Loucy (cell line): ENCODE measurements around the gene DUSP7.

Experiments
- H2AFZ ChIP-seq: fragments of 200-600 bp; sonication (generic); 2 replicates; pipeline ENCODE4 v1.6.0; 2016; ENCODE audit warnings: antibody characterized with exemption, mild to moderate bottlenecking, low read length, moderate library complexity
- H3F3A ChIP-seq: fragments of 200-600 bp; 2 replicates; pipeline ENCODE4 v1.6.0; 2016; ENCODE audit warnings: antibody characterized with exemption, low read depth, mild to moderate bottlenecking
- H3K27me3 ChIP-seq: fragments of 200-600 bp; sonication (generic); 2 replicates; pipeline ENCODE4 v1.6.1; 2014; ENCODE audit warnings: low read length, mild to moderate bottlenecking; ENCODE audit not compliant: insufficient read depth, poor library complexity, severe bottlenecking
- H3K36me3 ChIP-seq: fragments of 200-600 bp; sonication (generic); 2 replicates; pipeline ENCODE4 v1.6.1; 2016; ENCODE audit warnings: low read length; ENCODE audit not compliant: insufficient read depth
- H3K4me1 ChIP-seq: fragments of 200-600 bp; sonication (generic); 2 replicates; pipeline ENCODE4 v1.5.1; 2014; ENCODE audit warnings: low read length, mild to moderate bottlenecking; ENCODE audit not compliant: insufficient read depth, poor library complexity, severe bottlenecking
- H3K4me2 ChIP-seq: fragments of 200-600 bp; sonication (generic); 2 replicates; pipeline ENCODE4 v1.6.0; 2014; ENCODE audit warnings: antibody characterized with exemption, low read length, low read depth, mild to moderate bottlenecking; ENCODE audit not compliant: poor library complexity, severe bottlenecking
- H3K4me3 ChIP-seq: fragments of 200-600 bp; sonication (generic); 2 replicates; pipeline ENCODE4 v1.5.1; 2014; ENCODE audit warnings: low read length, mild to moderate bottlenecking, mixed read lengths; ENCODE audit not compliant: poor library complexity, severe bottlenecking
- H3K79me2 ChIP-seq: fragments of 200-600 bp; sonication (generic); 2 replicates; pipeline ENCODE4 v1.6.1; 2014; ENCODE audit warnings: low read length; ENCODE audit not compliant: insufficient read depth
- H3K9ac ChIP-seq: fragments of 200-600 bp; sonication (generic); 2 replicates; pipeline ENCODE4 v1.6.0; 2014; ENCODE audit warnings: mild to moderate bottlenecking, low read depth, low read length, moderate library complexity; ENCODE audit not compliant: poor library complexity, severe bottlenecking
- H3K9me2 ChIP-seq: fragments of 200-600 bp; sonication (generic); replicated peaks from 2 replicates; pipeline ENCODE4 v1.6.1; 2016; ENCODE audit warnings: low read depth, low read length, mixed read lengths
- H3K9me3 ChIP-seq: fragments of 200-600 bp; sonication (generic); 2 replicates; pipeline ENCODE4 v1.6.1; 2014; ENCODE audit warnings: mild to moderate bottlenecking, antibody characterized with exemption, low read length, low read depth; ENCODE audit not compliant: insufficient read depth
- H4K20me1 ChIP-seq: fragments of 200-600 bp; sonication (generic); 2 replicates; pipeline ENCODE4 v1.6.0; 2014; ENCODE audit warnings: antibody characterized with exemption, low read length, mild to moderate bottlenecking; ENCODE audit not compliant: insufficient read depth, poor library complexity, severe bottlenecking
- EZH2phosphoT487 ChIP-seq: fragments of 200-600 bp; IDR thresholded peaks from 2 replicates; pipeline ENCODE4 v1.6.1; 2018; ENCODE audit warnings: antibody characterized with exemption, mild to moderate bottlenecking, moderate library complexity, borderline replicate concordance
- TF ChIP-seq, protein P1 (sequence below): fragments of 200-600 bp; sonication (generic); conservative IDR thresholded peaks from 2 replicates; pipeline ENCODE4 v1.5.1; 2014; ENCODE audit warnings: mild to moderate bottlenecking, antibody characterized with exemption, low read length

Gene DUSP7

DNA sequence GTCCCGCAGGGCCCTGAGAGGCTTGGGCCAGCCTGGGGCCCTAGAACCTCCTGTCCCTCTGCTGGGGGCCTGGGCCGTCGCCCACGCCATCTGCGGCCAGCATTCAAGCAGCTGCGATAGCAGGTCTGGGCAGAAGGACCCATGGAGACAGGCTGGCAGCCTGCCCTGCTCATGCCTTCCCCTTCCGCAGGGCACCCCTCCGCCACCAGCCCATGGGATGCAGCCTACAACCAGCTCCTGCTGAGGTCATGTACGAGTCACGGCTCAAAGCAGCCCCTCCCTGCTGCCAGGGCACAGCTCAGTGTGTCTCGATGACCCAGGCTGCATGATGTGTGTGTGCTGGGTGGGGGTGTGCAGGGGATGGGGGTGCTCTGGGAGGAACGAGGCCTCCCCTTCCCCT lies 27.8 kb downstream of the DUSP7 start:
- Histone ChIP-seq H3F3A (no peaks in the 10 kb centered on the region), H3K79me2 (no peaks in the 10 kb centered on the region), H3K36me3 (no peaks in the 10 kb centered on the region), H3K4me1 (peaks cover 4% of the 10 kb centered on the region), H3K4me2 (no peak overlapping the region), H3K4me3 (no peak overlapping the region), H2AFZ (no peak overlapping the region), H4K20me1 (no peaks in the 10 kb centered on the region), H3K9ac (no peak overlapping the region), H3K27me3 (no peaks in the 10 kb centered on the region), H3K9me2 (no peaks in the 10 kb centered on the region), H3K9me3 (no peaks in the 10 kb centered on the region)
- TF ChIP-seq EZH2phosphoT487: no peak
- TF ChIP-seq, protein P1, sequence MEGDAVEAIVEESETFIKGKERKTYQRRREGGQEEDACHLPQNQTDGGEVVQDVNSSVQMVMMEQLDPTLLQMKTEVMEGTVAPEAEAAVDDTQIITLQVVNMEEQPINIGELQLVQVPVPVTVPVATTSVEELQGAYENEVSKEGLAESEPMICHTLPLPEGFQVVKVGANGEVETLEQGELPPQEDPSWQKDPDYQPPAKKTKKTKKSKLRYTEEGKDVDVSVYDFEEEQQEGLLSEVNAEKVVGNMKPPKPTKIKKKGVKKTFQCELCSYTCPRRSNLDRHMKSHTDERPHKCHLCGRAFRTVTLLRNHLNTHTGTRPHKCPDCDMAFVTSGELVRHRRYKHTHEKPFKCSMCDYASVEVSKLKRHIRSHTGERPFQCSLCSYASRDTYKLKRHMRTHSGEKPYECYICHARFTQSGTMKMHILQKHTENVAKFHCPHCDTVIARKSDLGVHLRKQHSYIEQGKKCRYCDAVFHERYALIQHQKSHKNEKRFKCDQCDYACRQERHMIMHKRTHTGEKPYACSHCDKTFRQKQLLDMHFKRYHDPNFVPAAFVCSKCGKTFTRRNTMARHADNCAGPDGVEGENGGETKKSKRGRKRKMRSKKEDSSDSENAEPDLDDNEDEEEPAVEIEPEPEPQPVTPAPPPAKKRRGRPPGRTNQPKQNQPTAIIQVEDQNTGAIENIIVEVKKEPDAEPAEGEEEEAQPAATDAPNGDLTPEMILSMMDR: no peak

DNA sequence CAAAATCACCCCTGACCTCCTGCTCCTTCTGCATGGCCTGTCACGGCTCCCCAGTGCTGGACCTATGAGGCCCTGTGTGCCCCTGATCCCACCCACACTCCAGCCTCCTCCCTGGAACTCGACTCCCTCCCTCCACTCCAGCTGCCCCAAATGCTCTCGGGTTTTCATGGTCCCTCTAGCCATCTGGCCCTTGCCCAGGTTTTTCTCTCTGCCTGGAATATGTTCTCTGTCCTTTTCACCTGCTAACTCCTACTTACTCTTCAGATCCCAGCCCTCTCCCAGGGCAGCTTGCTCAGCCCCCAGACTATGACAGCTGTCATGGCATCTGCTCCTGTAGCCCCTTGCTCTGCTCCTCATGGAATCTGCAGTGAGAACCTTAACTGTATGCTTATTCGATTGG lies 30.3 kb downstream of the DUSP7 start:
- Histone ChIP-seq H3K4me2 (no peak overlapping the region), H3K4me3 (no peak overlapping the region), H3K27me3 (no peaks in the 10 kb centered on the region), H2AFZ (no peak overlapping the region), H3K9me2 (no peaks in the 10 kb centered on the region), H4K20me1 (no peaks in the 10 kb centered on the region), H3K9ac (no peak overlapping the region), H3K4me1 (peaks cover 8% of the 10 kb centered on the region), H3F3A (no peaks in the 10 kb centered on the region), H3K9me3 (no peaks in the 10 kb centered on the region), H3K79me2 (no peaks in the 10 kb centered on the region), H3K36me3 (no peaks in the 10 kb centered on the region)
- TF ChIP-seq, protein P1: no peak
- TF ChIP-seq EZH2phosphoT487: no peak

DNA sequence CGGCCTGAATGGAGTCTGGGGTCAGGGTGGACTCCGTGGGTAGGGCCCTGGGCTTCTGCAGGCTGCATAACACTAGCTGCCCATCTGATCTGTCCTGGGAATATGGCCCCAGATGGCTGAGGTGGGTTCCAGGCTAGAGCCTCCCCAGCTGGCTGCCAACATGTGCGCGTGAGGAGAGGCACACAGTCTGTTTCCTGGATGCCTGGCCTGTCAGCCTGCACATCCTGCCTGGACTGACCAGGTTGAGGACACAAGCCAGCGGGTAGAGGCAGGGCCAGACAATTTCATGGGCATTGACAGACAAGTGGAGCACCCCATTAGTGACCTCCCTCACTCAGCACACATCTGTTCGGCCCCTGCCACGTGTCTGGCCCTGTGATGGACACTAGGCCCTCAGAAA lies 30.9 kb downstream of the DUSP7 start:
- H3K9ac ChIP-seq: no peak overlapping the region
- H3K4me3 ChIP-seq: no peak overlapping the region
- no peak overlapping the region for H3K4me2 ChIP-seq
- H3K27me3 ChIP-seq: no peaks in the 10 kb centered on the region
- no peak overlapping the region for H2AFZ ChIP-seq
- peaks cover 8% of the 10 kb centered on the region for H3K4me1 ChIP-seq
- no peaks in the 10 kb centered on the region for H3F3A ChIP-seq
- H3K79me2 ChIP-seq: no peaks in the 10 kb centered on the region
- H3K9me3 ChIP-seq: no peaks in the 10 kb centered on the region
- TF ChIP-seq EZH2phosphoT487: no peak
- TF ChIP-seq, protein P1: no peak
- no peaks in the 10 kb centered on the region for H4K20me1 ChIP-seq
- H3K9me2 ChIP-seq: no peaks in the 10 kb centered on the region
- no peaks in the 10 kb centered on the region for H3K36me3 ChIP-seq
